ENCODE measurements around the gene ATP2A1. TPM values are rescaled to one million over a fixed set of nuclear protein-coding genes. Genes with fewer than 3 reads are reported as not detected.
"Not testable (repeated sequence)": the region's sequence is repeated elsewhere in the genome, so short reads cannot be mapped to it uniquely, and the experiment has no call there.

The ATP2A1 gene
- total RNA-seq, 1 donor from 2014 or later: 120 TPM

GRCh38 chr16:28858421-28858820 is 19.9 kb upstream of the ATP2A1 start:
- DNase-seq (ENCODE audit: low read depth): no peak

DNA sequence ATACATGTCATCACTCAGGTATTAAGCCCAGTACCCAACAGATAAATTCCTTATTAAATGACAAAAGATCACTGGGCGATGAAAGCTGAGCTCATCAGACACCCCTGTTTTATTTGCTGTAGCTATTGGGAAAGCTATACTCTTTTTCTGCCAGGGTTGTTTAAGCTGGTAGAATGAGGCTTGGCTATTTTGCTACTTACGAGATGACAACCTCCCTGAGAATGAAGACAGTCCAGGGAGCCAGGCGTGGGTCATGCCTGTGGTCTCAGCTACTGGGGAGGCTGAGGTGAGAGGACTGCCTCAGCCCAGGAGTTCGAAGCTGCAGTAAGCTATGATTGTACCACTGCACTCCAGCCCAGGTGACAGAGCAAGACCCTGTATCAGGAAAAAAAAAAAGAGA is 19.0 kb upstream of the ATP2A1 start:
- DNase-seq (ENCODE audit: low read depth): peak; percentile 3

DNA sequence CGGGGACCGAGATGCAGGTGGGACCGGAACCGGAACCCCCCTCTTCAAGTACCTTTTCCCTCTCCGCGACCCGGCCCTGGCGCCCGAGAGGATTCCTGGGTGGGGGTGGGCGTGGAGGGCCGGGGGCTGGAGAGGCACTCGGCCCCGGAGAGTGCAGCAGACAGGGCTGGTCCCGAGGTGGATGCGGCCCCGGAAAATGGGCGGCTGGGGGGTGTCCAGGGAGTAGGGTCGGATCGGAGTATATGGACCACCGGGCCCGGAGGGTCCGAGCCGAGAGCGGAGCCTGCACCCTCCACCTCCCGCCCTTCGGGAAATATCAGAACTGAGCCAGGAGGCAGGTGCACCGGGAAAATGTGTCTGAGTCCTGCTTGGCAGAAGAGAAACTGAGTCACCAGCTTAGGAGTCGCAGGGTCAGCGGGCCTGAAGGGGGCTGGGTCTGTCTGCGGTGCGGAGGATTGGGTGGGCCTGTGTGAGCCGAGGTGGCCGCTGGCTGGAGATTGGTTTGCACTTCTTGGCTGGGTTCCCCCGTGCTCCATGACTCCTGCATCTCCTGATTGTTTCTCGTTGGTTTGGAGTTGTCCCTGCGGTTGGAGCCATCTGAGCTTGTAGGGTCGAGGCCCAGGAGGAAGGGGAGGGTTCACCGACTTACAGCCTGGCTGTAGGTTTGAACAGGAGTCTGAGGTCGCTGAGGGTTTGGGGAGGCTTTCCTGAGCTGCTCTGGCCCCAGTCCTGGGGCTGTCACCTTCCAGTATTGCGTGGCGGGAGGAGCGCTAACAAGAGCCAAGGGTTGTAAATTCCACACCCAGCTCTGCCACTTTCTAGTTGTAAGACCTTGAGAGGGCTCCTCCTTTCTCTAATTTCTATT is 14.1 kb upstream of the ATP2A1 start:
- peak; percentile 41 for DNase-seq (ENCODE audit: low read depth)

DNA sequence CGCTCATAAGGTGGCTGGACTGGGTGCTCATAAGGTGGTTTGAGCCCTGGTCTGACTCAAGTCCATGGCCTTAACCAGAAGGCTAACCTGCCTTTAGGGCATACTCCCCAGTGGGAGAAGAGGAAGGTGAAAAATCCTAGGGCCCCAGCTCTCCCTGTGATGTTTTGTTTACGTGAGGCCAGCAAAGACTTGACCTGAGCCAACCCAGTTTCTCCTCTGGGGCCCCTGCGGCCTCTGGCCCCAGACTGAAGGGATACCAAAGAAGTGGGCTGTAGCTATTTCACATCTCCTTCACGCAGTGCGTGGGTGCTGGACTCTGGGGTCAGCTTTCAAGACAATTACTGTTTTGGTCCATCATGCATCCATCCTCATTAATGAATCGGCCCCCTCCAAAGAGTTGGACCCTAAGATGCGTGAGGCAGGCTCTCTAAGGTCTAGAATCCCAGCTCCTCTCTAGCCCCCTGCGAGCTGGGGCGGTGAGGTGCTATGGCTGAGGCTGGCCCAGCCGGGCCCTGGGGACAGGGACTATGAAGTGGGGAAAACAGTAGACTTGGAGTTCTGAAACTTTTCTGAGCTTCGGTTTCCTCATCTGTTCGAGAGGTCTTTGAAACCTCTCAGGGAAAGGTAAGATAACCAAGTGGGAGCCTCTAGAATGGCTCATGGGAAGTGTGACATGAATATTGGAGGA is 13.1 kb upstream of the ATP2A1 start:
- no peak for DNase-seq (ENCODE audit: low read depth)

- DNase-seq (ENCODE audit: low read depth): no peak
Measured at GRCh38 chr16:28865722-28866453, 12.4 kb upstream of the ATP2A1 start.

DNA sequence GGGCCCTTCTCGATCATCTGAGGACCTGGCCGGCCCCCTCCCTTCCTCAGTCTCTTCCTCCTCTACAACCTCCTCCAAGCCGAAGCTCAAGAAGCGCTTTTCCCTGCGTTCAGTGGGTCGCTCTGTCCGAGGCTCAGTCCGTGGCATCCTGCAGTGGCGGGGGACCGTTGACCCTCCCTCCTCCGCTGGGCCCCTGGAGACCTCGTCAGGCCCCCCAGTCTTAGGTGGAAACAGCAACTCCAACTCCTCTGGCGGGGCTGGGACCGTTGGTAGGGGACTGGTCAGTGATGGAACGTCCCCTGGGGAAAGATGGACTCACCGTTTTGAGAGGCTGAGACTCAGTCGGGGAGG is 11.9 kb upstream of the ATP2A1 start:
- DNase-seq (ENCODE audit: low read depth): no peak

DNA sequence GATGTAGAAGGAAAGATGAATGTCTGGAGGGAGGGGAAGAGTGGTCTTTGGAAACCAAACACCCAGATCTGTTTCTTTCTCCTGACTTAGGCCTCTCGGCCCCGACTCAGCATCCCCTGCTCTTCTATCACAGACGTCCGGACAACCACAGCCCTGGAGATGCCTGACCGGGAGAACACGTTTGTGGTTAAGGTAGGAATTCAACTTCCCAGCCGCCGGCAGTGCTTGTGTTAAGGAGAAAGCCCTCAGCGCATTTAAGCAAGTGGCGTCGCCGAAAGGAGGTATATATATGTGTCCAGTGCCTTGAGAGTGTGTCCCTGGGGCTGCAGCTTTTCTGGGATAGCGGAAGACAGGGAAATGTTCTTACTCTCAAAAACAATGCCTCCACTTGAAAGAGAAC is 11.0 kb upstream of the ATP2A1 start:
- DNase-seq (ENCODE audit: low read depth): no peak

GRCh38 chr16:28867646-28868045 is 10.6 kb upstream of the ATP2A1 start:
- DNase-seq (ENCODE audit: low read depth): not testable (repeated sequence)

GRCh38 chr16:28869201-28869600 is 9.1 kb upstream of the ATP2A1 start:
- no peak for DNase-seq (ENCODE audit: low read depth)

- DNase-seq (ENCODE audit: low read depth): no peak
Measured at GRCh38 chr16:28872952-28873351, 5.3 kb upstream of the ATP2A1 start.

- peak; percentile 18 for DNase-seq (ENCODE audit: low read depth)
Measured at GRCh38 chr16:28873543-28874201, 4.6 kb upstream of the ATP2A1 start.

- DNase-seq (ENCODE audit: low read depth): no peak
Measured at GRCh38 chr16:28874406-28874805, 3.9 kb upstream of the ATP2A1 start.

GRCh38 chr16:28875134-28876018 is 2.9 kb upstream of the ATP2A1 start:
- peak; percentile 97 for DNase-seq (ENCODE audit: low read depth)

DNA sequence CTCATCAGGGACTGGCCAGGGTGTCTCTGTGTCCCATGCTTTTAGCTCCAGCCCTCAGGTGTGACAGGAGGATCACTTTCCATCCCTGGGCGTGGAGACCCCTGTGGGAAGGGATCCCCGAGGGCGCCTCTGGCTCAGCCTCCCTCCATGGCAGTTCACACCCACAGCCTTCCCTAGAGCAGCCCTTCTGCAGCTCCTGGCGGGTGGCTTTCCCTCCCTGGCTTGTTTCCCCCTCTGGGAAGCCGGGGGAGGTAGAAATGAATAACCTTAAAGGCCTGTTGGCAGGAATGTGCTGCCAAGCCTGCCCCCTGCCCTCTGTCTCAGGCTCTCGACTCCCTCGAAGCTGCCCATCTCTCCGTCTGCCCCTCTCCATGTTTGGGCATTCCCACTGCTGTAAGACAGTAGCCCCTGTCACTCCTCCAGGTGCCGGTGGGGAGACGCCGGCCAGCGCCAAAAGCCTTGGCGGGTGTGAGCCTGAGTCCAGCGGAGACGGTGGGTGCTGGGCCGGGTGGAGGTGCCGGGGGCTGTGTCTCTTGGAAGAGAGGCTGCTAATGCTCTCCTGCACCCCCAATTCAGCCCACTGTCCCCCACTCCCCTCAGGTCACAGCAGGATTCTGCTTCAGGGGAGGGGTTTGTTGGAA is 2.1 kb upstream of the ATP2A1 start:
- peak; percentile 36 for DNase-seq (ENCODE audit: low read depth)

DNA sequence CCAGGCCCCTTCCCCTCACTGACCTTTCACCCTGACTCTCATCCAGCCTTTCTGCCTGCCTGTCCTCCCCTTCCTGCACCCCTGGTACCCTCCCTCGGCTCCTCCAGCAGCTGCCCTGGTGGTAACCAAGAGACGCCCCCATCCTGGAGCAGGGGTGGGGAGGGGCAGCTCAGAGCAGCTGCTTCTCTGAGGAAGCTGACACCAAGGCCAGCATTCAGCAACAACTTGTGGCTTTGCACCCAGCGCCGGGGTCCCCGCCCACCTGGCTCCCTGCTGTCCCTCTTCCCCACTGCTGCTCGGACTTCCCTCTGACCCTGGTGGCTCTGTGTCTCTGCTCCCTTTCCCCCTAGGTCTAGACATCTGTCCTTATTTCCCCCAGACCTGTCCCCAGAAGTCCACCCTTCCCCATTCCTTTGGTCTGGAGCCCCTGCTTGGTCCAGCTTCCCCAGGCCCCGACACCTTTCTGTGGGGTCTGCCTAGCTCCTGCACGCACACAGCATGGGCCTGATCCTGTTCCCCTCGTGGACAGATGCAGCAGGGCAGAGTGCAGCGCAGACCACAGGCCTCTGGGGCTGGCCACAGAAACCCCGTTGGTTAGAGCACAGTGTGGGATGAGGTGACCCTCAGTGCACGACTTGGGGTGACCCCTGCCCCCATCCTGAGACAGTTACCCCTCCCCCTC is 1.2 kb upstream of the ATP2A1 start:
- DNase-seq (ENCODE audit: low read depth): peak; percentile 92

GRCh38 chr16:28877655-28878000 is 660 bp upstream of the ATP2A1 start:
- DNase-seq (ENCODE audit: low read depth): no peak

DNA sequence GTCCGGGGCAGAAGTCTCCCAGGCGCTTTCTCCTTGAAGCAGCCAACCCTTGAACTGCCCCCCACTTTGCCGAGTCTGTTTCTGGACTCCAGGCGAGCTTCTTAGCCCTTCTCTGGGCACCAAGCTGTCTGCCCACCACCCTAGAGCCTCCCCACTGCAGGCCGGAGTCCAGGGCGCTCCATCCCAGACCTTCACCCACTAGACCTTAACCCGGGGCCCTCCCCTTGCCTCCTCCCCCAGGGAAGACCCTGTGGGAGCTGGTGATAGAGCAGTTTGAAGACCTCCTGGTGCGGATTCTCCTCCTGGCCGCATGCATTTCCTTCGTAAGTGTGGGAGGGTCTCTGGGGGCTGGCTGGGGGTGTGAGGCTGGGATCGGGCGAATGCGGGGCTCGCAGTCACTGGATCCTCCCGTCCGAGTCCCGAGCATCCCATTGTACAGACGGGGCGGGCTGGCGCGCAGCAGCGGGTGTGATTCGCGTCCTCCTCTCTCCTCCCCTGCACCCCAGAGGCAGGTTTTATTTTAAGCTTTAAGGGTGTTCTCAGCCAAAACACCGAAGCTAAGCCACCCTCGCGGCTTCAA is 1.1 kb downstream of the ATP2A1 start:
- DNase-seq (ENCODE audit: low read depth): no peak

DNA sequence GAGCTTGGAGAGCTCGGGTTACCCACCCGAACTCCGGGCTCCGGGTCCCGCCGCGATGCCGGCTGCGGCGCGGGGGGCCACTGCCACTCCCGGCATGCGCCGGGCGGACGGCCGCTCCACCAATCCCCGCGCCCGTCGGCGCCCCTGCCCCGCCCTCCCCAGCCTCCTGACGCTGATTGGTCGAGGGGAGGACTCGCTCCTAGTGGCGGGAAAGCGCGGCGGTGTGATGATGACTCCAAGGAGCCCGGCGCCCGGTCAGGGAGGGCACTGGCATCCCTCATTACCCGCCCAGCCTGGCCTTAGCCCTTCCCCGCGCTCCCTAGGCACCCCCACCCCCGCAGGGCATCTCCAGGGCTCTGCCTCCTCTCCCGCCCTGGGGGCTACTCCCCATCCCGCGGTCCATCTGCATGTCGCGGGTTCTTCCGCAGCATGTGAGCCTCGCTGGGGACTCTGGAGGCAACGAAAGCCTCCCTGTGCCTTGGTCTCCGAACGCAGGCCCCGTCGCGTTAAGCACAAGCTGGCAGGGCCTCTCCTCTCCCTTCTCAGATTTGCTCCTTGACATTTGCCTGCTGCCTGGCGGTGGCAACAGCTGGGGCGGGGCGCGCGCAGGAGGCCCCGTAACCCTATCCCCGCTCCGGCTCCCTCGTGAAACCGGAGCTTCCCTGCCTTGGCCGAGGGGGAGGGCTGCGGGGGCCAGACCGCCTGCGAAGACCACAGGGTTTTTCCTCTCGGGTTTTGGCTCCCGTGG is 1.7 kb downstream of the ATP2A1 start:
- DNase-seq (ENCODE audit: low read depth): peak; percentile 93

- DNase-seq (ENCODE audit: low read depth): no peak
Measured at GRCh38 chr16:28880589-28880915, 2.3 kb downstream of the ATP2A1 start.

Measured in myocyte (in vitro differentiated cells).